Erythroblast (primary cell): ENCODE results near the gene TNS1.

Source experiments
- GATA1 ChIP-seq: IDR thresholded peaks from 2 replicates; pipeline ENCODE4 v1.6.1; 2011; ENCODE audit warnings: low read depth, mild to moderate bottlenecking, control low read depth, low read length, moderate library complexity
- POLR2A ChIP-seq: IDR thresholded peaks from 2 replicates; pipeline ENCODE4 v1.6.1; 2011; ENCODE audit warnings: mild to moderate bottlenecking, low read length

GRCh38 chr2:217893440-217893839 is 109.4 kb downstream of the TNS1 start:
- no peak for TF ChIP-seq POLR2A
- TF ChIP-seq GATA1, result no peak
